DMS153 treated with DMSO at 0.1 percent for 48 hours (cell line): Measurements from ENCODE around the gene TBC1D3I.
"Not testable (repeated sequence)": the region's sequence is repeated elsewhere in the genome, so short reads cannot be mapped to it uniquely, and the experiment has no call there.

Source experiments
- DNase-seq: peaks from one replicate; lab custom pipeline; 2025; ENCODE audit not compliant: unreplicated experiment; lab: John Stamatoyannopoulos, UW

The TBC1D3I gene

DNA sequence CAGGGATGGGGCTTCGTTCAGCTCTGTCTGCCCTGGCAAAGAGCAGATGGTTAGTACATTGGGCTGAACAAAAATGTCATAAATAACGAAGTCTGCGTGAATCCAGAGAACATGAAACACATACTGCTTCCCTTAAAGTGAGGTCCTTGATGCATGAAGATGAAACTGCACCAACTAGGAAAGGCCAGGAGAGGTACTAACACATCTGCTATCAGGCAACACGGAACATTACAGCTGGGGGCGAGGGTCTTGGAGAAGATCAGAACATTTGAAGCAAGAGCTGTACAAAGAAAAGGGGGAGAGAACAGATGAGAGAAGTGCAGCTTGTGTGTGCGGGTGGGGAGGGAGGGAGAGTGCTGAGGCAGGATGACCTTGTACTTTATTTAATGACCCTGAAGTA, 57.0 kb downstream of the TBC1D3I start:
- DNase-seq: not testable (repeated sequence)

DNA sequence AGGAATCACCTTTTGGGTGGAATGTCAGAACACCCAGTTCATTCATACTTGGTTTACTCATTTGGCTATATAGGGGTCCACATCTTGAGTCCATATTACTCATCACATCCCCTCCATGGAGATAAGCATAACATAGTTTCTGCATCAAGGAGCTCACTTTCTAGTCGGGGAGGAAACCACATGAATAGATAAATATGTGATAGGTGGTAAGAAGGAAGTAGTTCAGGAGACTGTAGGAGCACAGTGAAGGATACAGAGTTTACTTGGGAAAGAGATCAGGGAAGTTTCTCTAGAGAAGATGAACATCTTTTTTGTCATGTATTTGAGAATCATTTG, 57.9 kb downstream of the TBC1D3I start:
- DNase-seq: not testable (repeated sequence)

DNA sequence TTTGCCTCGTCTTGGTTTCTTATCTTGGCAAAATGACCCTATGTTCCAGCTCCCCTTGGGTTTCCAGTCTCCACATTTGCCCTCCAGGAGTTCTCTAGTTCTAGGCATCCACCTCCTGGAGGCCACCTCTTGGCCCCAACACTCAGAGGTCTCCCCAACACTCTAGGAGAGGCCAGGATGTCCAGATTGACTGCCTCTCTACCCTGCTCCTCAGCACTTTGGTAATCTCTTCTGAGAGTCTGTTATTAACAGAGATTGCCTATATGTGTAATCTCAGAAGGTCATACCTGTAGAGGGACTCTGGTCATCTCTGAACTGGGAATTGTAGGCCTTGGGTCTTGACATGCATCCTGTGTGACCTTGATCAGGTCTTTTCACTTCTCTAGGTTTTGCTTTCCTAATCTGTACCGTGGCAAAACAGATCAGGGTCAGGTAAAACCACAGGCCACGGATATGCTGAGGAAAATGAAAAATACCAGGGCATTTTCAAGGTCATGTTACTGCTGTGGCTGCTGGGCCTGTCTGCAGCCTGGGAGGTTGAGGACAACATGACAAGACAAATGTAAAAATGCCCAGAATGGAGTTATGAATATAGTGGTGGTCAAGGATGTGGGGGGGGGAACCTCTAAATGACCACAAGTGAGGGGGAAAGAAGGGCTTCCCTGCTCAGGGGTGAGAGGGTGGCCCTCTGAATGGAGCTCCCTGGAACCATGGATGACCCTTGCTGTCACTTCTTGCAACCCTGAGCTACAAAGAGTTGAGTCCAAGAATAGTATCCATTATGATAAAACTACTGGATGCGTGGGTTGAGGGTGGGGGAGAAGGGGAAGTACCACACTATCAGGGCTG, 58.5 kb downstream of the TBC1D3I start:
- DNase-seq: no peak

DNA sequence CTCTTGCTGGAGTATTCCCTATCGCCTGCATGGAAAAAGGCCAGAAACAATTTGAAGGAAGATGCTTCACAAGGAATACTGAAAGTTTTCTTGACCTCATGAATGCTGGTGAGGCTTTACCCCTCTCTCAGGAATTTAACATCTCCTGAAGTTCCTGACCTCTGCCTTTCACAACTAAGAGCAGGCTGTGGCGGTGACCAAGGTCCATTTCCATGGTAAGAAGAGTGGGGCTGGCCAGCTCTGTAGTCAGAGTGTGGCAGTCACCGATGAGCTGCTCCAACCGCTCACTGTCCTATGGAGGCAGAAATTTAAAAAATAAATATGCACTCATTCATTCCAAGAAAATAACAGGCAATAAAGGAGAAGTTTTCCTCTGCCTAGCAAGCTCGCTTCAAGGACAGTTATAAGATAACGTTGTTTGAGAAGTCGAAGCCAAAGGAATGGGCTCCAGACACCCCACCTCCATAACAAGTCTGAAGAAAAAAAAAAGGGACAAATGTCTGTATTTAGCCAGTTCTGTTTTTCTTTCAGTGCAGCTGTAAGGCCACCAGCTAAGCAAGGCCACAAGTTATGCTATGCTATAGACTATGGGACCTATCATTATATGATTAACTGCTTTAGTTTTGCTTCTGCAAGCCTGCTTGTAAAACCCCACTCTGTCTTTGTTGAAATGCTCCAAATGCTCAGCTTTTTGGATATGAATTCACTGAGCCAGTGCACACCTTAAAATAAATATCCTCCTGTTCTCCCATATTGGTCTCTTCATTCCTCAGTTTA, 59.5 kb downstream of the TBC1D3I start:
- no peak for DNase-seq
